Epithelial cell of proximal tubule (primary cell): Measurements from ENCODE around the gene PAXIP1. TPM values are rescaled to one million over a fixed set of nuclear protein-coding genes. Genes with fewer than 3 reads are reported as not detected.

Experiments
- DNase-seq: peaks from one replicate; pipeline ENCODE4 v3.0.0-alpha.2; 2011; ENCODE audit warnings: low read depth
- H3K4me3 ChIP-seq: 2 replicates; pipeline ENCODE4 v1.5.1; 2011; ENCODE audit warnings: low read depth, mild to moderate bottlenecking, low read length
- CTCF ChIP-seq: conservative IDR thresholded peaks from 2 replicates; pipeline ENCODE4 v1.5.1; 2012; ENCODE audit warnings: low read depth, mild to moderate bottlenecking, low read length
- total RNA-seq: library from RNA; depleted of rRNA; stranded (reverse); fragments of >200 nt; gene quantifications from 2 replicates; pipeline ENCODE4 v1.2.3, GENCODE V29; 2015

The PAXIP1 gene
- total RNA-seq, 1 donor from 2014 or later, result 14.5 TPM

GRCh38 chr7:154903083-154903731, 99.7 kb downstream of the PAXIP1 start:
- H3K4me3 ChIP-seq, result no peak overlapping the region
- no peak for DNase-seq
- no peak for TF ChIP-seq CTCF

- H3K4me3 ChIP-seq, result no peak overlapping the region
- no peak for DNase-seq
- TF ChIP-seq CTCF, result no peak
These were observed 100.3 kb downstream of the PAXIP1 start for GRCh38 chr7:154902600-154903082.

- DNase-seq, result no peak
- no peak overlapping the region for H3K4me3 ChIP-seq
- no peak for TF ChIP-seq CTCF
These were observed 103.1 kb downstream of the PAXIP1 start for GRCh38 chr7:154899862-154900261.

- DNase-seq, result no peak
- H3K4me3 ChIP-seq, result no peak overlapping the region
- TF ChIP-seq CTCF, result no peak
These were observed 103.7 kb downstream of the PAXIP1 start for GRCh38 chr7:154898973-154899855.

- no peak for DNase-seq
- no peak overlapping the region for H3K4me3 ChIP-seq
These were observed 106.8 kb downstream of the PAXIP1 start for GRCh38 chr7:154896076-154896475.

More at GRCh38 chr7:154896076-154896475, 106.8 kb downstream of the PAXIP1 start:
- TF ChIP-seq CTCF, result no peak

Other genes starting within 250 kb of the PAXIP1 start
- gene HTR5A, start 67.2 kb upstream of the PAXIP1 start, total RNA-seq, result not detected in 2 replicates